HG03460 (cell line): ENCODE measurements around the gene PCBP3.
"Not testable (repeated sequence)": the region's sequence is repeated elsewhere in the genome, so short reads cannot be mapped to it uniquely, and the experiment has no call there.

Experiments used
- ATAC-seq: cut with Tn5 transposase; IDR thresholded peaks from one replicate; pipeline ENCODE4 v1.9.1; 2021; ENCODE audit not compliant: unreplicated experiment

Gene PCBP3

GRCh38 chr21:45802956-45803617 is 159.6 kb downstream of the PCBP3 start:
- ATAC-seq = no peak

DNA sequence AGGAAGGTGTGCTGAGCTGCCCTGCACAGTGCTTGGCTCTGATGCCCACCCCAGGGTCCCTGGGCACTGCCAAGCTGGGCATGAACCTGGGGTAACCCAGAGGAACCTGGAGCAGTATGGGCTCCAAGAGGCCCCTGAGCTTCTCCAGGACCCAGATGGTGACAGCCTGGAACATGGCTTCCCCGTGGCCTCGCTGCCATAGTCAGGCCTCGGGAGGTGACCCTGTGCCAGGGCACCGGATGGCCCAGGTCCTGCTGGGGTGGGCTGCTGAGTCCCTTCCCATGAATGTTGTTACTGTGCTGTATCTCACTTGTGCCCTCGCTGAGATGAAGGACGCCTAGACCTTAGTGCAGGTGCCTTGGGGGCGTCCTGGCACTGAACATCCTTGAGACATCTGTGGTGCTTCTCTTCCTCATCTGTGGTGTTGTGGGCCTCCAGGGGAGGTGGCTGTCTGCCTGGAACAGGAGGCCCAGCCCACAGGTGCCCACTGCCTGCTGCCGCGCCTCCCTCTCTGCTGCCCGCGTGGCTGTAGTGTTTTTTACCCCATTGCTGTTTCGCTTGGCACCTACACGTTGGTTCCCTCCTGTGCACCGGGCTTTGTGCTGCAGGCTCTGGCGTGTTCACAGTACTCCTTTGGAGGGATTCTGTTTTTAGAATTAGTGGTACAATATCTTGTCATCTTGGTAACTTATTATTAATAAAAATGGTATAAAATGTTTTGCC is 160.3 kb downstream of the PCBP3 start:
- ATAC-seq = no peak

GRCh38 chr21:45804809-45805313 is 161.3 kb downstream of the PCBP3 start:
- ATAC-seq = no peak

DNA sequence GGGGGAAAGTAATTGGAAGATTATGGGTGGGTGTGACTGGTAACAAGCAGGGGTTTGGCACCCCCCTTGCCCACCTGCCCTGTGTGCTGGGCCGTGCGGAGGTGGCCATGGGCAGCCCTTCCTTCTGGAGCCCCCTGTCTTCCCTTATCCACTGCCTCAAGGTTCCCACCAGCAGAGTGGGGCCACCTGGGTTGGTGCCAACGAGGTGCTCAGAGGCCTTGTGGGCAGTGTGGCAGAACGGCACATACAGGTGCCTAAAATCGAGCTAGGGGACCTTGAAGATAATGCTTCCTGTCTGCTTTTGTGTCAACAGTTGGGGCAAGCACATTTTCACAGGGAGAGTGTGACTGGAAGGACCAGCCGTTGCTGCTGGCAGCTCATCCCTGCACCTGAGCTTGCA is 161.8 kb downstream of the PCBP3 start:
- no peak for ATAC-seq

DNA sequence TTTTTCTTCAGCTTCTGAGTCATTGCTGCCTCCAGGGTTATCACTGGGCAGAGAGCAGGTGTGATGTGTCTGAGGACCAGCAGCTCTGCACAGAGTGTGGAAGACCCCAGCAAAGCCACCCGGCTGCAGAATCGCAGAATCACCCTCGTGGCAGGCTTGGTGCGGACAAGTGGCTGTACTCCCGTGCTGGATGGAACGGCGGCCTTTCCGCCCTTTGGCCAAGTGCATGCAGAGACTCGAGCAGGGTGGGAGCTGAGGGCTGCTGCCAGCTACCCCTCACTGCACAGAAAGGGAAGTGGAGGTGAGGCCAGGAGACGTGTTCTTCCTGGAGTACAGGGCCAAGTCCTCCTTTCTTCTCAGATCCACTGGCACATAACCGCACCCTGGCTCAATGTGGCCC is 162.5 kb downstream of the PCBP3 start:
- ATAC-seq = no peak

GRCh38 chr21:45808663-45809062 is 165.1 kb downstream of the PCBP3 start:
- ATAC-seq = not testable (repeated sequence)

DNA sequence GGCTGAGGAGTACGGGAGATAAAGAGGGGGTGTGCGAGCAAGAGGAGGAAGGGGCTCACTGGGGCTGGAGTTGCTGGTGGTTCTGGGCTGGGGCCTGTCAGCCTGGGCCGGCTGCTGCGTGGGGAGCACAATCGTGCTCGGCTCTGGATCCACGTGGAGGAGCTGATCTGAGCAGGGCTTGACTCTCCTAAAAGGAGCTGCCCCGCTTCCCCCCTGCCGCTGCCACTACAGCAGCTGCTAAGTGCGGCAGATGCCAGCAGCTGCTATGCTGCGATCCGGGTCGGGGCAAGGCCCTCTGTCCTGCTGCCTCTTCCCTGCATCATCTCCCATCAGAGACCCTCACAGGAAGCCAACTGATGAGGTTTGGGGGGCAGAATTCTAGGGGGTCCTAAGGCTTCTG is 165.9 kb downstream of the PCBP3 start:
- no peak for ATAC-seq

- no peak for ATAC-seq
Measured at GRCh38 chr21:45811136-45811535, 167.6 kb downstream of the PCBP3 start.

DNA sequence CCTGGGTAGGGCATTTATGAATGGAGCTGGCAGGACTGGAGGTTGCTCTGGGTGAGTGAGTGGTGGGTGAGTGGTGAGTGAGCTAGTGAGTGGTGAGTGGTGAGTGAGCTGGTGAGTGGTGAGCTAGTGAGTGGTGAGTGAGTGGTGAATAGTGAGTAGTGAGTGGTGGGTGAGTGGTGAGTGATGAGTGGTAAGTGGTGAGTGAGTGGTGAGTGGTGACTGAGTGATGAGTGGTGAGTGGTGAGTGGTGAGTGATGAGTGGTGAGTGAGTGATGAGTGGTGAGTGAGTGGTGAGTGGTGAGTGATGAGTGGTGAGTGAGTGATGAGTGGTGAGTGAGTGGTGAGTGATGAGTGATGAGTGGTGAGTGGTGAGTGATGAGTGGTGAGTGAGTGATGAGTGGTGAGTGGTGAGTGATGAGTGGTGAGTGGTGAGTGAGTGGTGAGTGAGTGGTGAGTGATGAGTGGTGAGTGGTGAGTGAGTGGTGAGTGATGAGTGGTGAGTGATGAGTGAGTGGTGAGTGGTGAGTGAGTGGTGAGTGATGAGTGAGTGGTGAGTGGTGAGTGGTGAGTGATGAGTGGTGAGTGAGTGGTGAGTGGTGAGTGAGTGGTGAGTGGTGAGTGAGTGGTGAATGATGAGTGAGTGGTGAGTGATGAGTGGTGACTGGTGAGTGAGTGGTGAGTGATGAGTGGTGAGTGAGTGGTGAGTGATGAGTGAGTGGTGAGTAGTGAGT is 170.8 kb downstream of the PCBP3 start:
- not testable (repeated sequence) for ATAC-seq

DNA sequence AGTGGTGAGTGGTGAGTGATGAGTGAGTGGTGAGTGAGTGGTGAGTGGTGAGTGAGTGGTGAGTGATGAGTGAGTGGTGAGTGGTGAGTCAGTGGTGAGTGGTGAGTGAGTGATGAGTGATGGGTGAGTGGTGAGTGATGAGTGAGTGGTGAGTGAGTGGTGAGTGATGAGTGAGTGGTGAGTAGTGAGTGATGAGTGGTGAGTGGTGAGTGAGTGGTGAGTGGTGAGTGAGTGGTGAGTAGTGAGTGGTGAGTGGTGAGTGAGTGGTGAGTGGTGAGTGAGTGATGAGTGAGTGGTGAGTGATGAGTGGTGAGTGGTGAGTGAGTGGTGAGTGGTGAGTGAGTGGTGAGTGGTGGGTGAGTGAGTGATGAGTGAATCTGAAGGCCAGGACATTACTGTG is 172.3 kb downstream of the PCBP3 start:
- not testable (repeated sequence) for ATAC-seq

- ATAC-seq = no peak
Measured at GRCh38 chr21:45816794-45817193, 173.3 kb downstream of the PCBP3 start.

DNA sequence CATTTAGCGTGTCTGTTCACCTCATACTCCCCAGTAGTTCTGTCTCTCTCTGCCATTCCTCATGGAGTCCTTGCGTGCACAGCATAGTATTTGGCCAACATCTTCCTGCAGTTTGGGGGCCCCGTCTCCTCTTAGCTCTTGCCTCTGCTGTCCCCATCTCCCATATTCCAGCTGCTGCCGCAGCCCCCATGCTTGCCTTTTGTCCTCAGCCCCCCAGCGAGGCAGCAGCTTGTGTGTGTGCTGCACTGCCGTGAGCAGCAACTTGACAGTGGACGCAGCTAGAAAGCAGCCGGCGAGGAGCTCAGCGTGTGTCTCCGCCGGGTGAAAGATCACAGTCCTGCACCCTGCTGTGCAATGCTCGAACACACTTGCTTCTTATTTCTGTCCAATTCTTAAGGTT is 173.8 kb downstream of the PCBP3 start:
- no peak for ATAC-seq

DNA sequence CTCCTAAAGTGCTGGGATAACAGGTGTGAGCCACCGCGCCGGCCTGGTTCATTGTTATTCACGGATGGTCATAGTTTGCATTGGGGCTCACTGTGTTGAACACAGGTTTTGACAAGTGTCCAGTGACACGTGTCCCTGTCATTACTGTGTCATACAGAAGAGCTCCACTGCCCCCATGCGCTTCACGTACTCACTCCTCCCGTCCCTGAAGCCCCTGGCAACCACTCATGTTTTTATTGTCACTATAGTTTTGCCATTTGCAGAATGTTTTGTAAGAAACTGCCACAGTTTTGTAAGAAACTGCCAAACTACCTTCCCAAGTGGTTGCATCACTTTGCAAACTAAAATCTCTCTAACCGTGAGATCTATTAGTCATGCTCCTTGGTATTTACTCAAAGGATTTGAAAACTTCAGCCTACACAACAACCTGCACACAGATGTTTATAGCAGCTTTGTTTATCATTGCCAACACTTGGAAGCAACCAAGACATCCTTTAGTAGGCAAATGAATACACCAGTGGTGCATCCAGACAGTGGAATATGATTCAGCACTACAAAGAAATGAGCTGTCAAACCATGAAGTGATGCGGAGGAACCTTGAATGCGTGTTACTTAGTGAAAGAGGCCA is 174.9 kb downstream of the PCBP3 start:
- no peak for ATAC-seq

- no peak for ATAC-seq
Measured at GRCh38 chr21:45818904-45819285, 175.4 kb downstream of the PCBP3 start.

DNA sequence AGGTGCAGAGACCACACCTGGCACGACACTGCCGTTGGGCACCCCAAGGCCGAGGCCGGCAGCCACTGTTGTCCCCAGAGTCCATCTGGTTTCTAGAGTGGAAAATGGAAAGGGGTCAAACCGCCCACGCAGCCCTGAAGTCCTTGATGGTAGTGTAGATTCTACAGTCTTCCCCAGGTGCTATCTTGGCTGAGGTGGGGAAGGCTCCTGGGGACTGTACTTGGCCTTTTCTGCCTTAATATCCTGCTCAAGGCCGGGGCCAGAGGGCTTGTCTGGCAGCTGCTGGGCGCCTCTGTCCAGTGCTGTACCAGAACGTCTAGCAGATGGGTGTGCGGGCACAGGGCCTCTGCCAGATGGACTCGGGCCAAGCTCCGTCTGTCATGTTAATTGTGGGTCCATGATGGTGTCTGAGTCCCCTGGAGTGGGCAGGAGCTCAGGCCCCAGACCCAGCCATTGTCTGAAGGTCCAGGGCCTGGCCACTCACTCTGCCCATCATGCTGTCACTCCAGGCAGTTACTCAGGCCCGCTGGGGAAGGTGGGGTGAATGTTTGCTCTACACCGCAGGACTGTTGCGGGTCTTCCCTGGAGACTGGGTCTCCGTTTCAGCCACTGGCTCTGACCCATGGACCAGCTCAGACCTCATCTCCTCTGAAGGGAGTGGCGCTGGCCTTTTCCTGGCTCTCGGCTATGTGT is 176.1 kb downstream of the PCBP3 start:
- no peak for ATAC-seq

- no peak for ATAC-seq
Measured at GRCh38 chr21:45820171-45821091, 176.9 kb downstream of the PCBP3 start.

- no peak for ATAC-seq
Measured at GRCh38 chr21:45821315-45821962, 177.9 kb downstream of the PCBP3 start.

GRCh38 chr21:45821998-45822397 is 178.5 kb downstream of the PCBP3 start:
- ATAC-seq = no peak

DNA sequence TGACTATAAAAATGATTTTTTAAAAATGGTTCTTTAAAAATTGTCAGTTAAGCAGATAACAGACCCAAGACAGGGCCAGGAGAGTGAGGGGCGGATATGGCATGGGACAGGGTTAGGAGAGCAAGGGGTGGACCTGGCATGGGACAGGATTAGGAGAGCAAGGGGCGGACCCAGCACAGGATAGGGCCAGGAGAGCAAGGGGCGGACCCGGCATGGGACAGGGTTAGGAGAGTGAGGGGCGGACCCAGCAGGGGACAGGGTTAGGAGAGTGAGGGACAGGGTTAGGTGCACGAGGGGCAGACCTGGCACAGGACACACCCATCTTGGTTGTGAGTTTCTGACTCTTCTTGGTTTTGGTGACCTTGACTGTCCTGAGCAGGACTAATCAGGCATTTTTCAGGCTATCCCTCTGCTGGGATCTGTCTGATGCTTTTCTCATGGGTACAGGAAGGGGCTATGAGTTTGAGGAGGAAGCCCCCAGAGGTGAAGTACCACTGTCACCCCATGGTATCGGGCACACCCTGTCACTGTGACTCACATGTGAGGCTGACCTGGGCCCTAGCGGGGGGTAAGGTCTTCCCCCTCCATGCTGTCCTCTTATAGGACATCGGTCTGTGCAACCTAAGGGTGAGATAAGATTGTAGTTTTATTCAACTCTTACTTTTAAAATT is 179.0 kb downstream of the PCBP3 start:
- ATAC-seq = no peak
